Nephron progenitor cell (in vitro differentiated cells): Measurements from ENCODE around the gene PRKAG2.
A peak's percentile ranks its signal among the peaks of the same experiment; 100 is the strongest.
"Not testable (repeated sequence)": the region's sequence is repeated elsewhere in the genome, so short reads cannot be mapped to it uniquely, and the experiment has no call there.

Source experiments
- DNase-seq: peaks from one replicate; pipeline ENCODE4 v3.0.0; 2021
- H3K27ac Mint-ChIP-seq: 2 replicates; pipeline ENCODE4 v1.8.0; 2021; ENCODE audit warnings: mild to moderate bottlenecking, moderate library complexity, mixed read lengths
- H3K27me3 Mint-ChIP-seq: 2 replicates; pipeline ENCODE4 v1.8.0; 2021; ENCODE audit warnings: mild to moderate bottlenecking, low read depth, mixed read lengths; ENCODE audit not compliant: poor library complexity
- H3K36me3 Mint-ChIP-seq: 2 replicates; pipeline ENCODE4 v1.8.0; 2021; ENCODE audit warnings: low read depth, mixed read lengths
- H3K4me1 Mint-ChIP-seq: 2 replicates; pipeline ENCODE4 v1.8.0; 2021; ENCODE audit warnings: mixed read lengths
- H3K4me3 Mint-ChIP-seq: 2 replicates; pipeline ENCODE4 v1.8.0; 2021; ENCODE audit warnings: mild to moderate bottlenecking, moderate library complexity, mixed read lengths
- H3K9me3 Mint-ChIP-seq: 2 replicates; pipeline ENCODE4 v1.8.0; 2021; ENCODE audit warnings: mild to moderate bottlenecking, moderate library complexity, mixed read lengths
- CTCF ChIP-seq: fragments of 200-600 bp; sonication (generic); IDR thresholded peaks from 2 replicates; pipeline ENCODE4 v1.5.0; 2021; ENCODE audit warnings: antibody characterized with exemption

The PRKAG2 gene

GRCh38 chr7:151917791-151918509, 41.0 kb upstream of the PRKAG2 start:
- Mint-ChIP-seq H3K9me3 (peaks cover 36% of the 10 kb centered on the region), H3K4me3 (no peak overlapping the region), H3K4me1 (peaks cover 21% of the 10 kb centered on the region), H3K36me3 (peaks cover 10% of the 10 kb centered on the region), H3K27ac (no peak overlapping the region), H3K27me3 (peaks cover 8% of the 10 kb centered on the region)
- no peak for DNase-seq
- no peak for TF ChIP-seq CTCF

- DNase-seq = no peak
- H3K27ac Mint-ChIP-seq = no peak overlapping the region
- H3K36me3 Mint-ChIP-seq = peaks cover 10% of the 10 kb centered on the region
- peaks cover 8% of the 10 kb centered on the region for H3K27me3 Mint-ChIP-seq
- H3K4me3 Mint-ChIP-seq = no peak overlapping the region
- H3K9me3 Mint-ChIP-seq = peaks cover 51% of the 10 kb centered on the region
- H3K4me1 Mint-ChIP-seq = peaks cover 15% of the 10 kb centered on the region
- TF ChIP-seq CTCF = no peak
These were observed 37.1 kb upstream of the PRKAG2 start for GRCh38 chr7:151914051-151914450.

GRCh38 chr7:151910655-151911054, 33.7 kb upstream of the PRKAG2 start:
- not testable (repeated sequence) for H3K4me3 Mint-ChIP-seq
- peaks cover 10% of the 10 kb centered on the region for H3K36me3 Mint-ChIP-seq

GRCh38 chr7:151907115-151907514, 30.2 kb upstream of the PRKAG2 start:
- not testable (repeated sequence) for H3K27ac Mint-ChIP-seq, H3K36me3 Mint-ChIP-seq, H3K4me3 Mint-ChIP-seq, DNase-seq
- peaks cover 32% of the 10 kb centered on the region for H3K4me1 Mint-ChIP-seq
- peaks cover 31% of the 10 kb centered on the region for H3K9me3 Mint-ChIP-seq
- peaks cover 27% of the 10 kb centered on the region for H3K27me3 Mint-ChIP-seq

More at GRCh38 chr7:151910655-151911054, 33.7 kb upstream of the PRKAG2 start:
- Mint-ChIP-seq H3K27me3 (peaks cover 18% of the 10 kb centered on the region), H3K9me3 (peaks cover 58% of the 10 kb centered on the region), H3K4me1 (peaks cover 18% of the 10 kb centered on the region)
- not testable (repeated sequence) for DNase-seq, H3K27ac Mint-ChIP-seq

GRCh38 chr7:151905766-151906165, 28.9 kb upstream of the PRKAG2 start:
- peaks cover 22% of the 10 kb centered on the region for H3K9me3 Mint-ChIP-seq
- H3K27ac Mint-ChIP-seq = no peak overlapping the region
- no peaks in the 10 kb centered on the region for H3K36me3 Mint-ChIP-seq
- peaks cover 30% of the 10 kb centered on the region for H3K27me3 Mint-ChIP-seq
- H3K4me1 Mint-ChIP-seq = peaks cover 46% of the 10 kb centered on the region
- no peak overlapping the region for H3K4me3 Mint-ChIP-seq
- no peak for TF ChIP-seq CTCF
- peak; percentile 21 for DNase-seq

- Mint-ChIP-seq H3K9me3 (peaks cover 21% of the 10 kb centered on the region), H3K27ac (peak overlapping the region; percentile 26), H3K4me1 (peaks cover 50% of the 10 kb centered on the region), H3K27me3 (peaks cover 34% of the 10 kb centered on the region), H3K4me3 (no peak overlapping the region), H3K36me3 (no peaks in the 10 kb centered on the region)
- DNase-seq = peak; percentile 23
- TF ChIP-seq CTCF = no peak
These were observed 28.4 kb upstream of the PRKAG2 start for GRCh38 chr7:151905353-151905752.

GRCh38 chr7:151904270-151904669, 27.4 kb upstream of the PRKAG2 start:
- peaks cover 60% of the 10 kb centered on the region for H3K4me1 Mint-ChIP-seq
- no peaks in the 10 kb centered on the region for H3K36me3 Mint-ChIP-seq
- H3K9me3 Mint-ChIP-seq = peaks cover 20% of the 10 kb centered on the region
- no peak for TF ChIP-seq CTCF
- H3K27ac Mint-ChIP-seq = no peak overlapping the region
- no peak overlapping the region for H3K4me3 Mint-ChIP-seq
- DNase-seq = no peak
- H3K27me3 Mint-ChIP-seq = peaks cover 41% of the 10 kb centered on the region
